H1 (cell line): ENCODE results near the gene PIANP. TPM values are rescaled to one million over a fixed set of nuclear protein-coding genes. Genes with fewer than 3 reads are reported as not detected.
A peak's percentile ranks its signal among the peaks of the same experiment; 100 is the strongest.

ENCODE experiments used
- CTCF ChIA-PET: fragments of 300-600 bp; sonication (Branson Sonifier 250); formaldehyde crosslinking; loops from one replicate; lab custom pipeline; 2021; ENCODE audit not compliant: partially characterized antibody; lab: Charles Lee
- POLR2A ChIA-PET: fragments of 300-600 bp; sonication (Branson Sonifier 250); formaldehyde crosslinking; loops from one replicate; lab custom pipeline; 2021; ENCODE audit warnings: inconsistent platforms; ENCODE audit not compliant: partially characterized antibody; lab: Charles Lee
- DNase-seq, 2 experiments: peaks; one replicate each; pipeline versions ENCODE4 v3.0.0 to v3.0.0-alpha.2; 2010 to 2022; ENCODE audit warnings: low spot score in 2 of 2, low read depth in 1 of 2, mixed read lengths in 1 of 2
- FAIRE-seq: peaks from 2 replicates; lab custom pipeline; 2011; peaks lifted over from hg19 to GRCh38; lab: Jason Lieb, UNC
- H2AFZ ChIP-seq: 2 replicates; pipeline ENCODE4 v1.8.1; 2012; ENCODE audit warnings: low read length, inconsistent platforms
- H2AK5ac ChIP-seq: 2 replicates; pipeline ENCODE4 v1.6.1; 2013; ENCODE audit warnings: low read depth, low read length
- H2BK120ac ChIP-seq: replicated peaks from 2 replicates; pipeline ENCODE3; 2013; ENCODE audit warnings: low read depth, low read length, inconsistent platforms
- H2BK12ac ChIP-seq: 2 replicates; pipeline ENCODE4 v1.6.1; 2013; ENCODE audit warnings: low read depth, low read length
- H2BK15ac ChIP-seq: 2 replicates; pipeline ENCODE4 v1.6.1; 2013; ENCODE audit warnings: low read length
- H2BK20ac ChIP-seq: 2 replicates; pipeline ENCODE4 v1.6.1; 2013; ENCODE audit warnings: low read length
- H2BK5ac ChIP-seq: 2 replicates; pipeline ENCODE4 v1.6.1; 2013; ENCODE audit warnings: low read depth, low read length
- H3K14ac ChIP-seq: 2 replicates; pipeline ENCODE4 v1.6.1; 2013; ENCODE audit warnings: inconsistent platforms; ENCODE audit not compliant: insufficient read length
- H3K18ac ChIP-seq: 2 replicates; pipeline ENCODE4 v1.6.1; 2013; ENCODE audit warnings: low read length; ENCODE audit errors: extremely low read depth
- H3K23ac ChIP-seq: 2 replicates; pipeline ENCODE4 v1.6.1; 2013; ENCODE audit warnings: inconsistent platforms; ENCODE audit not compliant: insufficient read length
- H3K23me2 ChIP-seq: 2 replicates; pipeline ENCODE4 v1.6.1; 2013; ENCODE audit warnings: low read depth, low read length
- H3K27ac ChIP-seq: 2 replicates; pipeline ENCODE4 v1.6.1; 2011; ENCODE audit warnings: low read depth, low read length, inconsistent platforms
- H3K27me3 ChIP-seq, 4 experiments: replicated peaks in 1 of 4; 1 replicate in 1 of 4; 2 replicates in 3 of 4; pipeline versions ENCODE4 v1.6.1 to v1.8.1; 2011 to 2013; ENCODE audit warnings: low read length in 3 of 4, mild to moderate bottlenecking in 3 of 4, inconsistent platforms in 2 of 4, mixed read lengths in 2 of 4, moderate library complexity in 1 of 4; ENCODE audit not compliant: control insufficient read depth in 3 of 4, insufficient read depth in 3 of 4; ENCODE audit errors: extremely low read depth in 1 of 4
- H3K36me3 ChIP-seq, 4 experiments: 2 replicates each; pipeline versions ENCODE4 v1.6.1 to v1.8.1; 2011 to 2013; ENCODE audit warnings: mild to moderate bottlenecking in 4 of 4, low read length in 3 of 4, moderate library complexity in 2 of 4, control low read depth in 1 of 4, inconsistent platforms in 1 of 4; ENCODE audit not compliant: insufficient read depth in 4 of 4, control insufficient read depth in 2 of 4
- H3K4ac ChIP-seq: replicated peaks from 2 replicates; pipeline ENCODE3; 2013; ENCODE audit warnings: low read length, low read depth, mixed read lengths, inconsistent platforms; ENCODE audit not compliant: insufficient read length
- H3K4me1 ChIP-seq, 4 experiments: replicated peaks in 1 of 4; 1 replicate in 1 of 4; 2 replicates in 3 of 4; pipeline versions ENCODE4 v1.6.1 to v1.8.1; 2011 to 2013; ENCODE audit warnings: low read length in 3 of 4, inconsistent platforms in 2 of 4, mixed read lengths in 1 of 4; ENCODE audit not compliant: insufficient read depth in 4 of 4, control insufficient read depth in 3 of 4
- H3K4me2 ChIP-seq, 2 experiments: 2 replicates each; pipeline versions ENCODE4 v1.6.1 to v1.8.1; 2011 to 2013; ENCODE audit warnings: low read depth in 2 of 2, low read length in 2 of 2, control low read depth in 1 of 2, inconsistent platforms in 1 of 2, mild to moderate bottlenecking in 1 of 2; ENCODE audit not compliant: insufficient read depth in 1 of 2
- H3K4me3 ChIP-seq, 4 experiments: fragments of 200-600, 300-600 bp in 1 of 4; sonication (generic), shearing (Covaris generic), sonication (Bioruptor Twin) in 1 of 4; 2 replicates each; pipeline versions ENCODE4 v1.5.1 to v1.8.1; 2011 to 2016; ENCODE audit warnings: low read length in 4 of 4, low read depth in 3 of 4, control low read depth in 2 of 4, inconsistent platforms in 2 of 4, mild to moderate bottlenecking in 2 of 4, mixed read lengths in 1 of 4, moderate library complexity in 1 of 4; ENCODE audit not compliant: insufficient read depth in 2 of 4; ENCODE audit errors: extremely low read depth in 1 of 4
- H3K56ac ChIP-seq: replicated peaks from 2 replicates; pipeline ENCODE3; 2013; ENCODE audit warnings: low read depth, mild to moderate bottlenecking, mixed read lengths, low read length, inconsistent platforms; ENCODE audit not compliant: insufficient read length
- H3K79me1 ChIP-seq: 2 replicates; pipeline ENCODE4 v1.6.1; 2013; ENCODE audit warnings: low read depth, low read length, control low read depth
- H3K79me2 ChIP-seq, 2 experiments: 2 replicates each; pipeline versions ENCODE4 v1.6.1 to v1.8.1; 2012 to 2013; ENCODE audit warnings: low read length in 2 of 2, mild to moderate bottlenecking in 2 of 2, inconsistent platforms in 1 of 2; ENCODE audit not compliant: insufficient read depth in 2 of 2, control insufficient read depth in 1 of 2
- H3K9ac ChIP-seq, 4 experiments: replicated peaks in 1 of 4; 1 replicate in 1 of 4; 2 replicates in 3 of 4; pipeline versions ENCODE4 v1.6.1 to v1.8.1; 2011 to 2013; ENCODE audit warnings: low read depth in 3 of 4, low read length in 3 of 4, control low read depth in 2 of 4, mild to moderate bottlenecking in 2 of 4, moderate library complexity in 2 of 4, inconsistent platforms in 1 of 4; ENCODE audit errors: extremely low read depth in 1 of 4
- H3K9me3 ChIP-seq, 2 experiments: 2 replicates each; pipeline versions ENCODE4 v1.6.1 to v1.8.1; 2012 to 2013; ENCODE audit warnings: mild to moderate bottlenecking in 2 of 2, moderate library complexity in 2 of 2, control low read depth in 1 of 2, inconsistent platforms in 1 of 2, low read depth in 1 of 2, low read length in 1 of 2, mixed read lengths in 1 of 2; ENCODE audit not compliant: insufficient read depth in 2 of 2
- H4K20me1 ChIP-seq, 2 experiments: replicated peaks in 1 of 2; 2 replicates each; pipeline versions ENCODE3 to v1.8.1; 2011 to 2013; ENCODE audit warnings: inconsistent platforms in 2 of 2, low read length in 2 of 2, mild to moderate bottlenecking in 1 of 2; ENCODE audit not compliant: insufficient read depth in 2 of 2, control insufficient read depth in 1 of 2
- H4K5ac ChIP-seq: 2 replicates; pipeline ENCODE4 v1.6.1; 2013; ENCODE audit warnings: low read length, low read depth, mixed read lengths, inconsistent platforms; ENCODE audit not compliant: insufficient read length
- H4K8ac ChIP-seq: 2 replicates; pipeline ENCODE4 v1.8.0; 2013; ENCODE audit warnings: mild to moderate bottlenecking, moderate library complexity, low read length, inconsistent platforms; ENCODE audit not compliant: insufficient read depth; ENCODE audit errors: extremely low read depth
- H4K91ac ChIP-seq: replicated peaks from 2 replicates; pipeline ENCODE3; 2013; ENCODE audit warnings: low read length, mixed read lengths, inconsistent platforms; ENCODE audit not compliant: insufficient read length
- ATF2 ChIP-seq: IDR thresholded peaks from 2 replicates; pipeline ENCODE4 v1.6.1; 2012; ENCODE audit warnings: low read length, inconsistent platforms
- CBX8 ChIP-seq: fragments of 300-800, 300-1000 bp; sonication (generic); IDR thresholded peaks from 2 replicates; pipeline ENCODE4 v1.7.1; 2016; ENCODE audit warnings: low read depth, low read length, borderline replicate concordance
- CREB1 ChIP-seq: IDR thresholded peaks from 2 replicates; pipeline ENCODE4 v1.6.1; 2012; ENCODE audit warnings: inconsistent platforms
- EP300 ChIP-seq, 2 experiments: IDR thresholded peaks; 1 replicate in 1 of 2; 2 replicates in 1 of 2; pipeline ENCODE4 v1.6.1; 2011 to 2012; ENCODE audit warnings: low read depth in 2 of 2, low read length in 2 of 2, mild to moderate bottlenecking in 2 of 2, borderline replicate concordance in 1 of 2, inconsistent platforms in 1 of 2, moderate library complexity in 1 of 2
- FOSL1 ChIP-seq: IDR thresholded peaks from 2 replicates; pipeline ENCODE4 v1.6.1; 2011; ENCODE audit warnings: mild to moderate bottlenecking, low read depth, low read length, moderate library complexity; ENCODE audit not compliant: insufficient read depth
- HDAC2 ChIP-seq, 2 experiments: fragments of 300-600 bp in 1 of 2; sonication (generic) in 1 of 2; IDR thresholded peaks; 2 replicates each; pipeline ENCODE4 v1.6.1; 2011 to 2012; ENCODE audit warnings: low read depth in 2 of 2, low read length in 2 of 2, mild to moderate bottlenecking in 2 of 2, moderate library complexity in 2 of 2, borderline replicate concordance in 1 of 2, inconsistent platforms in 1 of 2
- SIN3A ChIP-seq, 2 experiments: IDR thresholded peaks in 1 of 2; conservative IDR thresholded peaks in 1 of 2; 2 replicates each; pipeline ENCODE4 v1.6.1; 2011 to 2012; ENCODE audit warnings: low read length in 2 of 2, improper control_type of control experiment in 1 of 2, low read depth in 1 of 2, mild to moderate bottlenecking in 1 of 2
- SIRT6 ChIP-seq: IDR thresholded peaks from one replicate; pipeline ENCODE4 v1.7.1; 2012; ENCODE audit warnings: low read length, inconsistent platforms
- TEAD4 ChIP-seq: IDR thresholded peaks from 2 replicates; pipeline ENCODE4 v1.6.1; 2012; ENCODE audit warnings: low read depth, low read length, inconsistent platforms, mixed read lengths
- WGBS, 2 experiments: shearing (Covaris generic) in 1 of 2; methylation state at CpG; one replicate each; pipeline versions ENCODE4 v1.1.6 to v1.1.7; 2013 to 2015; ENCODE audit warnings: low lambda C conversion rate in 2 of 2, mixed read lengths in 2 of 2, inconsistent platforms in 1 of 2, low coverage in 1 of 2, missing lambda C conversion rate in 1 of 2; ENCODE audit not compliant: insufficient replicate concordance in 2 of 2, insufficient coverage in 1 of 2, insufficient read length in 1 of 2; ENCODE audit errors: extremely low coverage in 1 of 2, missing lambda C conversion rate in 1 of 2; 5-methylcytosine and 5-hydroxymethylcytosine counted together
- polyA plus RNA-seq, 7 experiments: library from polyadenylated mRNA; depleted of rRNA in 3 of 7; stranded (reverse) in 5 of 7; unstranded in 2 of 7; fragments of >200 nt in 5 of 7; fragments of 200-250 nt in 2 of 7; gene quantifications; 1 replicate in 5 of 7; 2 replicates in 1 of 7; 4 replicates in 1 of 7; pipeline versions ENCODE4 v1.2.1 to v1.2.3, GENCODE V29; 2011 to 2013; ENCODE audit warnings: missing spikeins in 2 of 7, mixed read lengths in 2 of 7
- total RNA-seq: library from RNA; stranded (reverse); fragmentation: NEBNext Ultra II Directional; extraction: Animal tissue kit (Norgen Biotek cat#: 25700); gene quantifications from 2 replicates; pipeline ENCODE4 v1.2.1, GENCODE V29; 2021

PIANP gene
- total and polyA plus RNA-seq, 2 of the 8 experiments (the other 6 are each of a cell fraction or from before 2014, with no cell fraction given), result 6.3 to 9.8 TPM

- 1% methylated on average over 10 of the region's 13 CpGs; no CpG with 5 or more reads in 1 of the 2 experiments for WGBS, 2 experiments
- Histone ChIP-seq H3K36me3 (no peaks in the 10 kb centered on the region), H3K4me3 (peak overlapping the region; percentile 78 to 96 (median 88)), H4K8ac (0 out of 2 replicates have a peak overlapping the region, but pooled peaks have one; percentile 35), H4K91ac (peak overlapping the region; percentile 54), H3K27ac (peak overlapping the region; percentile 90), H3K18ac (peak overlapping the region; percentile 97; the same call in 1 of the 2 replicates), H3K27me3 (no peaks in the 10 kb centered on the region), H3K4me2 (peak overlapping the region; percentile 98 to 99), H3K79me2 (peaks cover 18 to 51% of the 10 kb centered on the region in 2 experiments), H3K4me1 (peaks cover 0 to 9% (median 7%) of the 10 kb centered on the region in 4 experiments; a peak in 6 of 7 replicates), H4K5ac (peak overlapping the region; percentile 16), H2BK5ac (peak overlapping the region; percentile 94; the same call in 1 of the 2 replicates), H4K20me1 (peaks cover 0 to 3% of the 10 kb centered on the region in 2 experiments), H3K79me1 (peaks cover 16% of the 10 kb centered on the region), H3K56ac (peak overlapping the region; percentile 92), H3K9me3 (no peaks in the 10 kb centered on the region), H3K9ac (peak overlapping the region; percentile 59 to 93 (median 85)), H2BK12ac (peak overlapping the region; percentile 69; the same call in 1 of the 2 replicates), H2AK5ac (peak overlapping the region; percentile 68; the same call in 1 of the 2 replicates), H2BK15ac (peak overlapping the region; percentile 73; the same call in 1 of the 2 replicates), H3K4ac (peak overlapping the region; percentile 23), H2BK120ac (no peak overlapping the region), H3K23ac (no peak overlapping the region), H3K14ac (no peak overlapping the region), H2AFZ (no peak overlapping the region), H2BK20ac (no peak overlapping the region), H3K23me2 (peaks cover 11% of the 10 kb centered on the region)
- ChIA-PET POLR2A (interaction anchor here (0.8 to 6.5 kb wide), 31 partner anchors 8 to 205 kb away, joined by 3 to 72 read pairs (median 6); partner anchors contain the start of genes COPS7A, GAPDH, ING4 and MRPL51), CTCF (interaction anchor here (0.7 to 7.7 kb wide), 13 partner anchors 10 to 147 kb away, joined by 3 to 55 read pairs (median 5); partner anchors contain the start of genes ACRBP, COPS7A, MLF2 and NOP2)
- FAIRE-seq, result no peak
- peak in 1 of 2 experiments; percentile 56 for DNase-seq
- TF ChIP-seq FOSL1 (no peak), CREB1 (0 out of 2 replicates have a peak, but pooled peaks have one; percentile 69), HDAC2 (IDR thresholded peaks at IDR 0.05; ENCODE audit: borderline replicate concordance in 1 of 2, low read depth in 2 of 2, low read length in 2 of 2) (0 out of 4 replicates have a peak, but pooled peaks of 1 of the 2 experiments have one; percentile 39), TEAD4 (no peak), SIRT6 (no peak), SIN3A (conservative IDR thresholded peaks at IDR 0.05 in 1 of 2, IDR thresholded peaks at IDR 0.05 in 1 of 2; ENCODE audit: low read depth in 1 of 2, low read length in 2 of 2) (0 out of 4 replicates have a peak, but pooled peaks of 1 of the 2 experiments have one; percentile 11), CBX8 (no peak), ATF2 (no peak; the same call in 1 of the 2 replicates), EP300 (IDR thresholded peaks at IDR 0.05; ENCODE audit: borderline replicate concordance in 1 of 2, low read depth in 2 of 2, low read length in 2 of 2) (no peak)
Measured at GRCh38 chr12:6688543-6688998, 12.0 kb downstream of the PIANP start.
